Epithelial cell of esophagus (primary cell): ENCODE data around the gene RNF123.

Experiments
- DNase-seq: peaks from one replicate; pipeline ENCODE4 v3.0.0; 2010; ENCODE audit warnings: low read depth
- H3K4me3 ChIP-seq: 2 replicates; pipeline ENCODE4 v1.5.1; 2011; ENCODE audit warnings: mild to moderate bottlenecking, low read length, control low read depth
- CTCF ChIP-seq: IDR thresholded peaks from 2 replicates; pipeline ENCODE4 v1.5.1; 2011; ENCODE audit warnings: low read depth, mild to moderate bottlenecking, low read length, control low read depth, inconsistent platforms; ENCODE audit not compliant: insufficient read depth; ENCODE audit errors: missing control alignments

Gene RNF123

GRCh38 chr3:49652903-49653415 lies 36.4 kb upstream of the RNF123 start:
- no peak for DNase-seq
- no peak overlapping the region for H3K4me3 ChIP-seq
- TF ChIP-seq CTCF, result no peak

DNA sequence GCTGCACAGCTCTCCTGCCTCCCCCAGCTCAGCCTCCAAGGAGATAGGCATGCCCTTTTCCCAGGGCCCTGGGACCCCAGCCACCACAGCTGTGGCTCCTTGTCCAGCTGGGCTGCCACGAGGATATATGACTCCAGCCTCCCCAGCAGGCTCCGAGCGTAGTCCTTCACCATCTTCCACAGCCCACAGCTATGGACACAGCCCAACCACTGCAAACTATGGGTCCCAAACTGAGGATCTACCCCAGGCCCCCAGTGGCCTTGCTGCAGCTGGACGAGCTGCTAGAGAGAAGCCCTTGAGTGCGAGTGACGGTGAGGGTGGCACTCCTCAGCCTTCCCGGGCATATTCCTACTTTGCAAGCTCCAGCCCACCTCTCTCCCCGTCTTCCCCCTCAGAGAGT lies 35.7 kb upstream of the RNF123 start:
- no peak overlapping the region for H3K4me3 ChIP-seq
- no peak for DNase-seq
- no peak for TF ChIP-seq CTCF

DNA sequence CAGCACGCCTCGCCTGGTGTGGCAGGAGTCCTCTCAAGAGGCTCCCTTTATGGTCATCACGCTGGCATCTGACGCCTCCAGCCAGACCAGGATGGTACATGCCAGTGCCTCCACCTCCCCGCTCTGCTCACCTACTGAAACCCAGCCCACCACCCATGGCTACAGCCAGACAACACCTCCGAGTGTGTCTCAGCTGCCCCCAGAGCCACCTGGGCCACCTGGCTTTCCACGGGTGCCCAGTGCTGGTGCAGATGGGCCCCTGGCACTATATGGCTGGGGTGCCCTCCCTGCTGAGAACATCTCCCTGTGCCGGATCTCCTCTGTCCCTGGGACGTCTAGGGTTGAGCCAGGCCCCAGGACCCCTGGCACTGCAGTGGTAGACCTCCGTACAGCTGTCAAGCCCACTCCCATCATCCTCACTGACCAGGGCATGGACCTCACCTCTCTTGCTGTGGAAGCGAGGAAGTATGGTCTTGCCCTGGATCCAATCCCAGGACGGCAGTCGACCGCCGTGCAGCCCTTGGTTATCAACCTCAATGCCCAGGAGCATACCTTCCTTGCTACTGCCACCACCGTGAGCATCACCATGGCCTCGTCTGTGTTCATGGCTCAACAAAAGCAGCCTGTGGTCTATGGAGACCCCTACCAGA lies 35.1 kb upstream of the RNF123 start:
- TF ChIP-seq CTCF, result no peak
- no peak overlapping the region for H3K4me3 ChIP-seq
- DNase-seq, result no peak

GRCh38 chr3:49654955-49655556 lies 34.3 kb upstream of the RNF123 start:
- no peak overlapping the region for H3K4me3 ChIP-seq
- no peak for DNase-seq
- TF ChIP-seq CTCF, result no peak

- no peak overlapping the region for H3K4me3 ChIP-seq
- no peak for TF ChIP-seq CTCF
- no peak for DNase-seq
These were observed 33.5 kb upstream of the RNF123 start for GRCh38 chr3:49655731-49656285.

DNA sequence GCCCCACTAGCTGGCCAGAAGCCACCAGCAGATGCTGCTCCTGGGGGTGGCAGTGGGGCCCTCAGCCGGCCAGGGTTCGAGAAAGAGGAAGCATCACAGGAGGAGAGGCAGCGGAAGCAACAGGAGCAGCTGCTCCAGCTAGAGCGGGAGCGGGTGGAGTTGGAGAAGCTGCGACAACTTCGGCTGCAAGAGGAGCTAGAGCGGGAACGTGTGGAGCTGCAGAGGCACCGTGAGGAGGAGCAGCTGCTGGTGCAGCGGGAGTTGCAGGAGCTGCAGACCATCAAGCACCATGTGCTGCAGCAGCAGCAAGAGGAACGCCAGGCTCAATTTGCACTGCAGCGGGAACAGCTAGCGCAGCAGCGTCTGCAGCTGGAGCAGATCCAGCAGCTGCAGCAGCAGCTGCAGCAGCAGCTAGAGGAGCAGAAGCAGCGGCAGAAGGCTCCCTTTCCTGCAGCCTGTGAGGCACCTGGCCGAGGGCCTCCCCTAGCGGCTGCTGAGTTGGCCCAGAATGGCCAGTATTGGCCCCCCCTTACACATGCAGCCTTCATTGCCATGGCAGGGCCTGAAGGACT lies 32.7 kb upstream of the RNF123 start:
- DNase-seq, result no peak

More for the DNA sequence above, 32.7 kb upstream of the RNF123 start:
- no peak overlapping the region for H3K4me3 ChIP-seq
- no peak for TF ChIP-seq CTCF
